Prostate gland (tissue), 2 donors: ENCODE data around the gene SPP2. TPM values are rescaled to one million over a fixed set of nuclear protein-coding genes. Genes with fewer than 3 reads are reported as not detected.

ENCODE experiments used
- DNase-seq: peaks from one replicate; pipeline ENCODE4 v3.0.0-alpha.2; 2019; ENCODE audit warnings: low spot score
- H3K27ac ChIP-seq, 2 donors: fragments of 200-600 bp; sonication (generic); 2 replicates each; pipeline ENCODE4 v1.5.1; 2017 to 2019
- H3K27me3 ChIP-seq: fragments of 200-600 bp; sonication (generic); replicated peaks from 2 replicates; pipeline ENCODE4 v1.5.1; 2019; ENCODE audit not compliant: insufficient read depth
- H3K36me3 ChIP-seq, 2 donors: fragments of 200-600 bp; sonication (generic); 1 replicate in 1 of 2; 2 replicates in 1 of 2; pipeline versions ENCODE4 v1.5.1 to v1.8.1; 2017 to 2019
- H3K4me1 ChIP-seq: fragments of 200-600 bp; sonication (generic); replicated peaks from 2 replicates; pipeline ENCODE4 v1.5.1; 2019
- H3K4me3 ChIP-seq, 2 donors: fragments of 200-600 bp; sonication (generic); 2 replicates each; pipeline ENCODE4 v1.5.1; 2017 to 2019
- H3K9me3 ChIP-seq: fragments of 200-600 bp; sonication (generic); 2 replicates; pipeline ENCODE4 v1.5.1; 2017
- CTCF ChIP-seq, 4 experiments: fragments of 200-600 bp in 2 of 4; fragments of 450-650 bp in 2 of 4; sonication (generic) in 2 of 4; IDR thresholded peaks; 1 replicate in 3 of 4; 2 replicates in 1 of 4; pipeline ENCODE4 v1.5.1; 2016 to 2019; ENCODE audit warnings: antibody characterized with exemption in 4 of 4, mild to moderate bottlenecking in 2 of 4, moderate library complexity in 2 of 4
- POLR2A ChIP-seq: fragments of 450-650 bp; IDR thresholded peaks from one replicate; pipeline ENCODE4 v1.6.1; 2016; ENCODE audit warnings: antibody characterized with exemption, mild to moderate bottlenecking
- POLR2AphosphoS5 ChIP-seq: sonication (generic); formaldehyde crosslinking; IDR thresholded peaks from one replicate; pipeline ENCODE4 v1.6.1; 2017; ENCODE audit warnings: antibody characterized with exemption
- WGBS: methylation state at CpG from one replicate; pipeline ENCODE4 v1.1.5; 2018; 5-methylcytosine and 5-hydroxymethylcytosine counted together
- intact Hi-C: fragments of 100-400 bp; cut with DNase I; formaldehyde crosslinking; loops from one replicate; pipeline ENCODE4 v1.14.2; 2022
- total RNA-seq, 2 donors: library from RNA; depleted of rRNA; stranded (reverse); fragments of >200 nt; gene quantifications; one replicate each; pipeline ENCODE4 v1.1.0, GENCODE V29; 2016

Gene SPP2
- total RNA-seq = not detected

- no peak within 1 kb of the TSS for H3K27ac ChIP-seq
- 84% methylated on average over 9 of the region's 9 CpGs for WGBS
- TF ChIP-seq POLR2A = no peak
- no peak for TF ChIP-seq POLR2AphosphoS5
- TF ChIP-seq CTCF (IDR thresholded peaks at IDR 0.05) = no peak
- H3K4me1 ChIP-seq = no peaks in the 10 kb centered on the region
- no peak for DNase-seq
- H3K9me3 ChIP-seq = no peaks in the 10 kb centered on the region
- H3K4me3 ChIP-seq = no peak within 1 kb of the TSS
- no peaks in the 10 kb centered on the region for H3K27me3 ChIP-seq
- intact Hi-C loops = no loop called here
- H3K36me3 ChIP-seq = no peaks in the 10 kb centered on the region
Observed at GRCh38 chr2:234050455-234051135, at the start of gene SPP2. Gene SPP2 (plus strand): TSS chr2:234050702. CDS start chr2:234050787, 85 bp downstream.

GRCh38 chr2:234001380-234002160 lies 48.9 kb upstream of the SPP2 start:
- Histone ChIP-seq H3K27ac (no peak overlapping the region), H3K9me3 (no peaks in the 10 kb centered on the region), H3K27me3 (no peaks in the 10 kb centered on the region), H3K36me3 (no peaks in the 10 kb centered on the region), H3K4me3 (no peak overlapping the region), H3K4me1 (no peaks in the 10 kb centered on the region)
- no peak for DNase-seq
- intact Hi-C loops = no loop called here
- WGBS = 85% methylated on average over 8 of the region's 8 CpGs
- TF ChIP-seq POLR2AphosphoS5 = no peak
- TF ChIP-seq POLR2A = no peak
- no peak for TF ChIP-seq CTCF (IDR thresholded peaks at IDR 0.05)

GRCh38 chr2:234002281-234002680 lies 48.2 kb upstream of the SPP2 start:
- H3K36me3 ChIP-seq = no peaks in the 10 kb centered on the region

GRCh38 chr2:234003972-234004617 lies 46.4 kb upstream of the SPP2 start:
- DNase-seq = no peak
- no peaks in the 10 kb centered on the region for H3K9me3 ChIP-seq
- no peaks in the 10 kb centered on the region for H3K36me3 ChIP-seq
- H3K27me3 ChIP-seq = no peaks in the 10 kb centered on the region
- 60% methylated on average over 8 of the region's 8 CpGs for WGBS
- H3K27ac ChIP-seq = no peak overlapping the region
- H3K4me3 ChIP-seq = no peak overlapping the region
- H3K4me1 ChIP-seq = no peaks in the 10 kb centered on the region
- TF ChIP-seq CTCF (IDR thresholded peaks at IDR 0.05) = no peak
- no peak for TF ChIP-seq POLR2AphosphoS5
- no peak for TF ChIP-seq POLR2A
- intact Hi-C loops = no loop called here

More at GRCh38 chr2:234002281-234002680, 48.2 kb upstream of the SPP2 start:
- Histone ChIP-seq H3K4me3 (no peak overlapping the region), H3K27me3 (no peaks in the 10 kb centered on the region), H3K9me3 (no peaks in the 10 kb centered on the region), H3K4me1 (no peaks in the 10 kb centered on the region), H3K27ac (no peak overlapping the region)
- no peak for DNase-seq
- intact Hi-C loops = no loop called here
- TF ChIP-seq POLR2AphosphoS5 (no peak), CTCF (IDR thresholded peaks at IDR 0.05) (no peak)
- WGBS = 96% methylated on average over 4 of the region's 4 CpGs
